Sigmoid colon (tissue), 4 donors: ENCODE measurements around the gene FUBP1.

Experiments
- EP300 ChIP-seq, 4 donors: sonication (generic); formaldehyde crosslinking; IDR thresholded peaks; one replicate each; pipeline ENCODE4 v1.6.1; 2017; ENCODE audit warnings: antibody characterized with exemption in 4 of 4
- POLR2AphosphoS5 ChIP-seq, 4 donors: sonication (generic); formaldehyde crosslinking; IDR thresholded peaks; one replicate each; pipeline ENCODE4 v1.6.1; 2017; ENCODE audit warnings: antibody characterized with exemption in 4 of 4
- TF ChIP-seq, protein P1 (sequence below), 4 experiments: fragments of 450-650 bp in 3 of 4; fragments of 200-600 bp in 1 of 4; IDR thresholded peaks; one replicate each; pipeline ENCODE4 v1.5.1; 2016 to 2019; ENCODE audit warnings: antibody characterized with exemption in 4 of 4, mild to moderate bottlenecking in 3 of 4, moderate library complexity in 2 of 4

DNA sequence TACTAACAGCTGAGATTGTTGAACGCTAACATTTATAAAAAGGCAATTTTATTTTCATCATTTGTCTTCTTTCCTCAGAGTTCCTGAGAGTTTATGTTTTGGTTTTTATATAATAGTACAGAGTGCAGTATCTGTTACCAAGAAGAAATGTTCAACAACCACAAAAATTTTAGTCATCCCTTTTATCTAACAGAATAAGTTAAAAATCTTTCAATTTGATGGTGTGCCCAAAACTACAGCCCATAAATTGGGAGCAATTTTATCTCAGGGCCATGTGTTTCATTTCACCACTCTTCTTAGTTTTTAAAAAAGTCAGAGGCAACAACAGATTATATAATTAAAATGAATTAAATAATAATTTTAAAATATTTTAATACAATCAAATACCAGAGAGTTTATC lies 53.4 kb downstream of the FUBP1 start:
- TF ChIP-seq, protein P1, sequence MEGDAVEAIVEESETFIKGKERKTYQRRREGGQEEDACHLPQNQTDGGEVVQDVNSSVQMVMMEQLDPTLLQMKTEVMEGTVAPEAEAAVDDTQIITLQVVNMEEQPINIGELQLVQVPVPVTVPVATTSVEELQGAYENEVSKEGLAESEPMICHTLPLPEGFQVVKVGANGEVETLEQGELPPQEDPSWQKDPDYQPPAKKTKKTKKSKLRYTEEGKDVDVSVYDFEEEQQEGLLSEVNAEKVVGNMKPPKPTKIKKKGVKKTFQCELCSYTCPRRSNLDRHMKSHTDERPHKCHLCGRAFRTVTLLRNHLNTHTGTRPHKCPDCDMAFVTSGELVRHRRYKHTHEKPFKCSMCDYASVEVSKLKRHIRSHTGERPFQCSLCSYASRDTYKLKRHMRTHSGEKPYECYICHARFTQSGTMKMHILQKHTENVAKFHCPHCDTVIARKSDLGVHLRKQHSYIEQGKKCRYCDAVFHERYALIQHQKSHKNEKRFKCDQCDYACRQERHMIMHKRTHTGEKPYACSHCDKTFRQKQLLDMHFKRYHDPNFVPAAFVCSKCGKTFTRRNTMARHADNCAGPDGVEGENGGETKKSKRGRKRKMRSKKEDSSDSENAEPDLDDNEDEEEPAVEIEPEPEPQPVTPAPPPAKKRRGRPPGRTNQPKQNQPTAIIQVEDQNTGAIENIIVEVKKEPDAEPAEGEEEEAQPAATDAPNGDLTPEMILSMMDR (IDR thresholded peaks at IDR 0.05), result no peak
- TF ChIP-seq POLR2AphosphoS5 (IDR thresholded peaks at IDR 0.05) (no peak), EP300 (IDR thresholded peaks at IDR 0.05) (no peak)
